UCSD-AML1 (cell line): Measurements from ENCODE around the gene HSD17B13.
"Not testable (repeated sequence)": the region's sequence is repeated elsewhere in the genome, so short reads cannot be mapped to it uniquely, and the experiment has no call there.

Experiments used
- DNase-seq: peaks from one replicate; lab custom pipeline; 2025; ENCODE audit not compliant: unreplicated experiment; lab: John Stamatoyannopoulos, UW

Gene HSD17B13

GRCh38 chr4:87316961-87317360 lies 5.7 kb downstream of the HSD17B13 start:
- DNase-seq = no peak

- not testable (repeated sequence) for DNase-seq
Observed at GRCh38 chr4:87315000-87315399, 7.7 kb downstream of the HSD17B13 start.

- no peak for DNase-seq
Observed at GRCh38 chr4:87313756-87314155, 8.9 kb downstream of the HSD17B13 start.

GRCh38 chr4:87311684-87312083 lies 11.0 kb downstream of the HSD17B13 start:
- DNase-seq = no peak

- no peak for DNase-seq
Observed at GRCh38 chr4:87310691-87311335, 11.9 kb downstream of the HSD17B13 start.

GRCh38 chr4:87309625-87310024 lies 13.1 kb downstream of the HSD17B13 start:
- DNase-seq = no peak

GRCh38 chr4:87306056-87306455 lies 16.6 kb downstream of the HSD17B13 start:
- DNase-seq = no peak

GRCh38 chr4:87305562-87305961 lies 17.1 kb downstream of the HSD17B13 start:
- DNase-seq = no peak

GRCh38 chr4:87304745-87305432 lies 17.8 kb downstream of the HSD17B13 start:
- no peak for DNase-seq

GRCh38 chr4:87299898-87300297 lies 22.8 kb downstream of the HSD17B13 start:
- DNase-seq = no peak

GRCh38 chr4:87298362-87298761 lies 24.3 kb downstream of the HSD17B13 start:
- DNase-seq = no peak

GRCh38 chr4:87294911-87295310 lies 27.8 kb downstream of the HSD17B13 start:
- DNase-seq = not testable (repeated sequence)

GRCh38 chr4:87293889-87294288 lies 28.8 kb downstream of the HSD17B13 start:
- not testable (repeated sequence) for DNase-seq

- no peak for DNase-seq
Observed at GRCh38 chr4:87286970-87287369, 35.7 kb downstream of the HSD17B13 start.

- not testable (repeated sequence) for DNase-seq
Observed at GRCh38 chr4:87284268-87284667, 38.4 kb downstream of the HSD17B13 start.

- DNase-seq = no peak
Observed at GRCh38 chr4:87283151-87283550, 39.5 kb downstream of the HSD17B13 start.

GRCh38 chr4:87281603-87282002 lies 41.1 kb downstream of the HSD17B13 start:
- DNase-seq = no peak

- no peak for DNase-seq
Observed at GRCh38 chr4:87278335-87278794, 44.3 kb downstream of the HSD17B13 start.

- DNase-seq = no peak
Observed at GRCh38 chr4:87275311-87275710, 47.4 kb downstream of the HSD17B13 start.

GRCh38 chr4:87274803-87275202 lies 47.9 kb downstream of the HSD17B13 start:
- DNase-seq = no peak

GRCh38 chr4:87274327-87274726 lies 48.4 kb downstream of the HSD17B13 start:
- DNase-seq = no peak

GRCh38 chr4:87270825-87271224 lies 51.9 kb downstream of the HSD17B13 start:
- no peak for DNase-seq

- DNase-seq = no peak
Observed at GRCh38 chr4:87270144-87270543, 52.5 kb downstream of the HSD17B13 start.
